Endothelial cell of umbilical vein (primary cell): ENCODE measurements around the gene CNTF. TPM values are rescaled to one million over a fixed set of nuclear protein-coding genes. Genes with fewer than 3 reads are reported as not detected.

Experiments used
- BruUV-seq: library from RNA; stranded (reverse); fragments of 400-500 nt; replicated peaks from 2 replicates; lab custom pipeline; 2021; lab: Mats Ljungman, UMichigan
- CTCF ChIA-PET: fragments of 300-600, 350-600 bp; sonication (Branson Sonifier 250); formaldehyde crosslinking; loops from one replicate; lab custom pipeline; 2021; ENCODE audit warnings: antibody characterized with exemption, inconsistent platforms; lab: Charles Lee
- POLR2A ChIA-PET: fragments of 300-600, 350-600 bp; sonication (Branson Sonifier 250); formaldehyde crosslinking; loops from one replicate; lab custom pipeline; 2021; ENCODE audit warnings: antibody characterized with exemption, inconsistent platforms; lab: Charles Lee
- DNase-seq: peaks from one replicate; pipeline ENCODE4 v3.0.0-alpha.2; 2011; ENCODE audit warnings: low read depth, low spot score
- FAIRE-seq: peaks from 2 replicates; lab custom pipeline; 2011; peaks lifted over from hg19 to GRCh38; lab: Jason Lieb, UNC
- H2AFZ ChIP-seq: 2 replicates; pipeline ENCODE4 v1.6.0; 2012; ENCODE audit warnings: low read depth, low read length, control low read depth, inconsistent platforms
- H3K27ac ChIP-seq: 2 replicates; pipeline ENCODE4 v1.5.1; 2011; ENCODE audit warnings: low read depth, mild to moderate bottlenecking, control low read depth, low read length, moderate library complexity; ENCODE audit not compliant: insufficient read depth
- H3K27me3 ChIP-seq, 2 experiments: 2 replicates each; pipeline versions ENCODE4 v1.6.0 to v1.6.1; 2011; ENCODE audit warnings: low read length in 2 of 2, mixed read lengths in 1 of 2; ENCODE audit not compliant: control insufficient read depth in 2 of 2, insufficient read depth in 2 of 2
- H3K36me3 ChIP-seq, 2 experiments: 2 replicates in 1 of 2; 3 replicates in 1 of 2; pipeline ENCODE4 v1.5.1; 2011; ENCODE audit warnings: low read length in 2 of 2, mild to moderate bottlenecking in 1 of 2, moderate library complexity in 1 of 2; ENCODE audit not compliant: control insufficient read depth in 2 of 2, insufficient read depth in 2 of 2; ENCODE audit errors: extremely low read depth in 1 of 2
- H3K4me1 ChIP-seq: 3 replicates; pipeline ENCODE4 v1.5.1; 2011; ENCODE audit warnings: mild to moderate bottlenecking, low read length; ENCODE audit not compliant: control insufficient read depth, insufficient read depth; ENCODE audit errors: extremely low read depth
- H3K4me2 ChIP-seq: 2 replicates; pipeline ENCODE4 v1.6.1; 2011; ENCODE audit warnings: low read length, control low read depth, mixed read lengths; ENCODE audit not compliant: insufficient read depth
- H3K4me3 ChIP-seq, 3 experiments: fragments of 200-600 bp in 1 of 3; sonication (generic), shearing (Covaris generic) in 1 of 3; replicated peaks in 1 of 3; 2 replicates each; pipeline ENCODE4 v1.5.1; 2011 to 2016; ENCODE audit warnings: control low read depth in 3 of 3, low read length in 3 of 3, mild to moderate bottlenecking in 2 of 3, inconsistent platforms in 1 of 3, low read depth in 1 of 3, moderate library complexity in 1 of 3; ENCODE audit not compliant: insufficient read depth in 1 of 3
- H3K79me2 ChIP-seq: 2 replicates; pipeline ENCODE4 v1.6.0; 2012; ENCODE audit warnings: low read length, inconsistent platforms; ENCODE audit not compliant: control insufficient read depth, insufficient read depth
- H3K9ac ChIP-seq: replicated peaks from 2 replicates; pipeline ENCODE3; 2011; ENCODE audit warnings: low read length, control low read depth; ENCODE audit not compliant: insufficient read depth; ENCODE audit errors: extremely low read depth
- H3K9me1 ChIP-seq: replicated peaks from 3 replicates; pipeline ENCODE4 v1.6.0; 2011; ENCODE audit warnings: mild to moderate bottlenecking, low read length; ENCODE audit not compliant: control insufficient read depth, insufficient read depth; ENCODE audit errors: extremely low read depth
- H3K9me3 ChIP-seq: replicated peaks from 2 replicates; pipeline ENCODE4 v1.5.1; 2012; ENCODE audit warnings: low read length, inconsistent platforms; ENCODE audit not compliant: control insufficient read depth, insufficient read depth
- H4K20me1 ChIP-seq: replicated peaks from 2 replicates; pipeline ENCODE3; 2011; ENCODE audit warnings: mild to moderate bottlenecking, low read length; ENCODE audit not compliant: control insufficient read depth, insufficient read depth; ENCODE audit errors: extremely low read depth
- EZH2 ChIP-seq: IDR thresholded peaks from 2 replicates; pipeline ENCODE4 v1.6.1; 2012; ENCODE audit warnings: borderline replicate concordance, low read depth, mild to moderate bottlenecking, moderate library complexity, low read length, inconsistent platforms; ENCODE audit not compliant: severe bottlenecking
- FOS ChIP-seq: IDR thresholded peaks from 2 replicates; pipeline ENCODE4 v1.6.1; 2011; ENCODE audit warnings: mild to moderate bottlenecking, low read length, moderate library complexity, borderline replicate concordance; ENCODE audit not compliant: insufficient read depth
- GATA2 ChIP-seq: IDR thresholded peaks from 2 replicates; pipeline ENCODE4 v1.7.0; 2011; ENCODE audit warnings: low read depth, mild to moderate bottlenecking, moderate library complexity, mixed read lengths, low read length; ENCODE audit not compliant: insufficient read length, insufficient read depth
- JUN ChIP-seq: IDR thresholded peaks from 2 replicates; pipeline ENCODE4 v1.6.1; 2011; ENCODE audit warnings: borderline replicate concordance, low read depth; ENCODE audit not compliant: insufficient read length, insufficient read depth
- MYC ChIP-seq: IDR thresholded peaks from one replicate; pipeline ENCODE4 v1.6.1; 2011; ENCODE audit warnings: mild to moderate bottlenecking, low read depth, low read length
- POLR2A ChIP-seq: IDR thresholded peaks from 2 replicates; pipeline ENCODE4 v1.6.1; 2012; ENCODE audit warnings: low read depth, mild to moderate bottlenecking, control low read depth, low read length
- POLR2AphosphoS5 ChIP-seq: IDR thresholded peaks from 2 replicates; pipeline ENCODE4 v1.6.1; 2012; ENCODE audit warnings: low read depth, mild to moderate bottlenecking, control low read depth, low read length, moderate library complexity; ENCODE audit not compliant: insufficient read depth
- dilution Hi-C: fragments of 300-500 bp; cut with MboI; formaldehyde crosslinking; loops from one replicate; pipeline ENCODE4 v1.15.0; 2019; ENCODE audit warnings: low sequenced_read_pairs; ENCODE audit not compliant: extremely low pct_ligation_motif_present
- intact Hi-C: fragments of 100-400 bp; cut with micrococcal nuclease; formaldehyde crosslinking; loops from one replicate; pipeline ENCODE4 v1.10.0; 2022
- polyA plus RNA-seq, 4 experiments: library from polyadenylated mRNA; depleted of rRNA in 3 of 4; stranded (reverse) in 3 of 4; unstranded in 1 of 4; fragments of >200 nt; gene quantifications; 2 replicates each; pipeline versions ENCODE4 v1.2.1 to v1.2.3, GENCODE V29; 2011 to 2012; ENCODE audit warnings: missing spikeins in 1 of 4
- total RNA-seq: library from RNA; stranded (reverse); gene quantifications from 2 replicates; pipeline ENCODE4 v1.2.3, GENCODE V29; 2021
- TF ChIP-seq, protein P1 (sequence below): IDR thresholded peaks from 2 replicates; pipeline ENCODE4 v1.6.1; 2011; ENCODE audit not compliant: insufficient read depth, insufficient read length
- TF ChIP-seq, protein P2 (sequence below), 2 donors: IDR thresholded peaks; 1 replicate in 1 of 2; 2 replicates in 1 of 2; pipeline ENCODE4 v1.5.1; 2011; ENCODE audit warnings: low read length in 2 of 2, mild to moderate bottlenecking in 2 of 2, moderate library complexity in 2 of 2, control low read depth in 1 of 2, inconsistent platforms in 1 of 2, low read depth in 1 of 2; ENCODE audit not compliant: insufficient read depth in 1 of 2; ENCODE audit errors: extremely low read depth in 1 of 2

CNTF gene
- total and polyA plus RNA-seq, 2 donors (not counting 3 experiments of a cell fraction or from before 2014, with no cell fraction given): 0.84 to 3.3 TPM

DNA sequence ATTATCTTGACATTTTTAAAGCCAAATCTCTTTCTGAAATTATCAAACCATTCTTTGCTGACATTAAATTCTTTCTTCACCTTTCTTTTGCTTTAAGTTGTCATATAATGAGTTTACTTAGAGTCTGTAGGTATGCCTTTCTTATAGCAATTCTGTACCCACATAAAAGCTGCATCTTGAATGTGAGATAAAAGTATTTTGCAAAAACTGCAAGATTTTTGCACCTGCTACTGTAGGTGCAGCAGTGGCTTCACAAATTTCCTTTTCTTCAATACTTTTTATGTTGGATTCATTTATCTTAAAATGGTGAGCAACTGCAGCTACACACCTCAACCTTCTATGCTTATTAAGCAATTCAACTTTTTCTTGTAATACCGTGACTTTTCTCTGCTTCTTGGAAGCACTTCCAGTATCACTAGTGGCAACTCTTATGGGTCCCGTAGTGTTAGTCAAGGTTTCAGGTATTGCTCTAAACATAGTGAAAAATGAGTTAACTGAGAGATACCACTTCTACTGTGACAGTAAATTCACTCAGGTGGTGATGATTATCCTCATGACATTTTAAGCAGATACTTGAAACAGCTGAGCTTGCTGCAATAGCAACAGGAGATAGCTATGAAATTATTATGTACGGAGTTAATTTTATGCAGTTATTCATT is 24.9 kb upstream of the CNTF start:
- Histone ChIP-seq H3K9me3 (no peaks in the 10 kb centered on the region), H3K4me1 (no peaks in the 10 kb centered on the region), H3K9me1 (no peaks in the 10 kb centered on the region), H2AFZ (no peak overlapping the region), H3K4me3 (no peak overlapping the region), H3K79me2 (peaks cover 92% of the 10 kb centered on the region), H4K20me1 (peaks cover 4% of the 10 kb centered on the region), H3K9ac (no peak overlapping the region), H3K27ac (no peak overlapping the region), H3K27me3 (no peaks in the 10 kb centered on the region), H3K36me3 (no peaks in the 10 kb centered on the region), H3K4me2 (no peak overlapping the region)
- dilution Hi-C loops (no loop called here), intact Hi-C loops (no loop called here)
- no TSS peak for BruUV-seq
- no peak for DNase-seq
- ChIA-PET CTCF (interaction anchor here (1.0 to 2.7 kb wide), 5 partner anchors 9 to 30 kb away, joined by 3 to 11 read pairs (median 4); no protein-coding TSS in a partner anchor), POLR2A (no interaction called here)
- TF ChIP-seq POLR2A: no peak
- no peak for TF ChIP-seq POLR2AphosphoS5
- no peak for TF ChIP-seq MYC
- no peak for TF ChIP-seq FOS
- TF ChIP-seq, protein P1, sequence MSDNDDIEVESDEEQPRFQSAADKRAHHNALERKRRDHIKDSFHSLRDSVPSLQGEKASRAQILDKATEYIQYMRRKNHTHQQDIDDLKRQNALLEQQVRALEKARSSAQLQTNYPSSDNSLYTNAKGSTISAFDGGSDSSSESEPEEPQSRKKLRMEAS: no peak
- TF ChIP-seq, protein P2, sequence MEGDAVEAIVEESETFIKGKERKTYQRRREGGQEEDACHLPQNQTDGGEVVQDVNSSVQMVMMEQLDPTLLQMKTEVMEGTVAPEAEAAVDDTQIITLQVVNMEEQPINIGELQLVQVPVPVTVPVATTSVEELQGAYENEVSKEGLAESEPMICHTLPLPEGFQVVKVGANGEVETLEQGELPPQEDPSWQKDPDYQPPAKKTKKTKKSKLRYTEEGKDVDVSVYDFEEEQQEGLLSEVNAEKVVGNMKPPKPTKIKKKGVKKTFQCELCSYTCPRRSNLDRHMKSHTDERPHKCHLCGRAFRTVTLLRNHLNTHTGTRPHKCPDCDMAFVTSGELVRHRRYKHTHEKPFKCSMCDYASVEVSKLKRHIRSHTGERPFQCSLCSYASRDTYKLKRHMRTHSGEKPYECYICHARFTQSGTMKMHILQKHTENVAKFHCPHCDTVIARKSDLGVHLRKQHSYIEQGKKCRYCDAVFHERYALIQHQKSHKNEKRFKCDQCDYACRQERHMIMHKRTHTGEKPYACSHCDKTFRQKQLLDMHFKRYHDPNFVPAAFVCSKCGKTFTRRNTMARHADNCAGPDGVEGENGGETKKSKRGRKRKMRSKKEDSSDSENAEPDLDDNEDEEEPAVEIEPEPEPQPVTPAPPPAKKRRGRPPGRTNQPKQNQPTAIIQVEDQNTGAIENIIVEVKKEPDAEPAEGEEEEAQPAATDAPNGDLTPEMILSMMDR (IDR thresholded peaks at IDR 0.05; ENCODE audit: extremely low read depth in 1 of 2, insufficient read depth in 1 of 2, low read depth in 1 of 2, low read length in 2 of 2): no peak
- TF ChIP-seq EZH2: no peak
- no peak for TF ChIP-seq JUN
- no peak for TF ChIP-seq GATA2
- no peak for FAIRE-seq
